Heart left ventricle (tissue), 13 donors: ENCODE measurements around the gene EMC9.

Source experiments
- POLR2A ChIP-seq, 2 donors: fragments of 450-650 bp; IDR thresholded peaks; one replicate each; pipeline ENCODE4 v1.6.1; 2017; ENCODE audit warnings: antibody characterized with exemption in 2 of 2, mild to moderate bottlenecking in 2 of 2, moderate library complexity in 2 of 2
- TF ChIP-seq, protein P1 (sequence below), 12 donors: fragments of 200-600 bp; sonication (generic) in 4 of 12; IDR thresholded peaks; one replicate each; pipeline versions ENCODE4 v1.5.0 to v1.8.0; 2018 to 2022; ENCODE audit warnings: antibody characterized with exemption in 12 of 12, mild to moderate bottlenecking in 5 of 12
- donor health status: ischemic (EF 13 %, LVEDD 7.1; RV severe dilation, severe dysfunction).
- donor health status: DM: no; HTN: yes; CAD: no.
- donor health status: DM: no; HTN: no; CAD: no.
- donor health status: ischemic (EF 25% LVEDD 6.9; RV normal size, moderate dysfunction).
- donor health status: ischemic (EF 25% LVEDD 5.7; RV mildly dilated, moderate dysfunction).
- donor health status: ischemic (EF 35%, LVEDD 5.7; RV mildly dilated, moderate dysfunction).
- donor health status: nonischemic (EF 11% LVEDD 7.7; RV severe dilation, severe dysfunction).
- donor health status: DM: yes; HTN: yes; CAD: no.
- donor health status: PGD.
- donor health status: ischemic (EF 29% LVEDD 5.4; RV normal size, mild dysfunction).
- donor health status: nonischemic (EF 23%, LVEDD 6.1; RV moderate dilation, normal function).

DNA sequence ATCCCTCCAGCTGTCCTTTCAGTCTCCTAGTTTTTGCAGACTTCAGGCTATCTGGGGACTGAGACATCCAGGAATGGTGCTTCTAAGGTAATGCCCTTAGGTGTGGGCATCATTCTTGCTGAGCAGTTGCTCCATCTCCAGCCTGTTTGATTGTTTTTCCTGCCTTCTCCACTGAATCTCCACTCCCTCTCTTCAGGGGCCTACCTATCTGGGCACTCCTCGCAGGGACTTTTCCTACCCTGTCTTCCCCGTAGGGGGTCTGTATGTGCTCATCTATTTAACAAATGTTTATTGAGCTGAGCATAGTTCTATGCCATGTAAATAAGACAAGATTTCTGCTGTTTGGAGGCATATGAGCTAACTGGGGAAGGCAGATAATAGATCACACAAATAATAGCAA is 8.4 kb downstream of the EMC9 start:
- TF ChIP-seq, protein P1, sequence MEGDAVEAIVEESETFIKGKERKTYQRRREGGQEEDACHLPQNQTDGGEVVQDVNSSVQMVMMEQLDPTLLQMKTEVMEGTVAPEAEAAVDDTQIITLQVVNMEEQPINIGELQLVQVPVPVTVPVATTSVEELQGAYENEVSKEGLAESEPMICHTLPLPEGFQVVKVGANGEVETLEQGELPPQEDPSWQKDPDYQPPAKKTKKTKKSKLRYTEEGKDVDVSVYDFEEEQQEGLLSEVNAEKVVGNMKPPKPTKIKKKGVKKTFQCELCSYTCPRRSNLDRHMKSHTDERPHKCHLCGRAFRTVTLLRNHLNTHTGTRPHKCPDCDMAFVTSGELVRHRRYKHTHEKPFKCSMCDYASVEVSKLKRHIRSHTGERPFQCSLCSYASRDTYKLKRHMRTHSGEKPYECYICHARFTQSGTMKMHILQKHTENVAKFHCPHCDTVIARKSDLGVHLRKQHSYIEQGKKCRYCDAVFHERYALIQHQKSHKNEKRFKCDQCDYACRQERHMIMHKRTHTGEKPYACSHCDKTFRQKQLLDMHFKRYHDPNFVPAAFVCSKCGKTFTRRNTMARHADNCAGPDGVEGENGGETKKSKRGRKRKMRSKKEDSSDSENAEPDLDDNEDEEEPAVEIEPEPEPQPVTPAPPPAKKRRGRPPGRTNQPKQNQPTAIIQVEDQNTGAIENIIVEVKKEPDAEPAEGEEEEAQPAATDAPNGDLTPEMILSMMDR (IDR thresholded peaks at IDR 0.05), result no peak
- TF ChIP-seq POLR2A (IDR thresholded peaks at IDR 0.05), result no peak
